IPS-NIHi7 (cell line): ENCODE results near the gene BLOC1S1.

Experiments
- DNase-seq: peaks from one replicate; pipeline ENCODE4 v3.0.0; 2012; ENCODE audit warnings: mixed read lengths; ENCODE audit errors: extremely low spot score

BLOC1S1 gene

DNA sequence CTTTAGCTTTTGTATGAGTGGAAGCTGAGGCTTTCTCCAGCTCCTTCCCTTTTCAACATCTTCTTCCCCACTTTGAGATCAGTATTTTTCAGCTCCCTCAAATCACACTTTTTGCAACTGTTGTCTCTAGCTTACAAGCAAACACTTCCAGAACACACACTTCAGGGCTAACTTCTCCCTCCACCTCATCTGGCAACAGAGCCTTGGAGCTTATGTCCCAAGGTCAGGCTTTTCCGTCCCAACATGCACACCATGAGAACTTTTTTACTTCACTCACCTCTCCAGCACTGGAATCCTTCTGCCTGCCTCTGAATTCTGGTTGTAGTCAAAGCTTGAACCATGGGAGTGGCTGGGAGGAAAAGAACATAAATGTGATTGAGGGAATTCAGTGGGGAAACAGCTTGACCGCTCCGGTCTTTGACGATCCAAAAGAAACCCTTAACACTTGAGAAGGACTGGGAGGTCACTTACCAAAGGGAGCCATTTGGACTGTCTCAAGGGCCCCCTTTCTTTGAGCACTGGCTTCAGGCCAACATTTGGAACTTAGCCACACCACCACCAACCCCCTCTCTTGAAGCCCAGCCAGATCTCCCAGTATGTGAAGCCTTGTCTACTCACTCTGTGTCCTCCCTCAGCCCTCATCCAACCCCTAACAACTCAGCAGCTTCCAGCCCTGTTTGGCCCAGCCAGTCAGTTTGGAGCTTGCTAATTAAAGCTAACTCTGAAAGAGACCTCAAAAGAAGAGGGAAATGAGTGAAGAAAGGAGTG, 3.9 kb upstream of the BLOC1S1 start:
- no peak for DNase-seq

DNA sequence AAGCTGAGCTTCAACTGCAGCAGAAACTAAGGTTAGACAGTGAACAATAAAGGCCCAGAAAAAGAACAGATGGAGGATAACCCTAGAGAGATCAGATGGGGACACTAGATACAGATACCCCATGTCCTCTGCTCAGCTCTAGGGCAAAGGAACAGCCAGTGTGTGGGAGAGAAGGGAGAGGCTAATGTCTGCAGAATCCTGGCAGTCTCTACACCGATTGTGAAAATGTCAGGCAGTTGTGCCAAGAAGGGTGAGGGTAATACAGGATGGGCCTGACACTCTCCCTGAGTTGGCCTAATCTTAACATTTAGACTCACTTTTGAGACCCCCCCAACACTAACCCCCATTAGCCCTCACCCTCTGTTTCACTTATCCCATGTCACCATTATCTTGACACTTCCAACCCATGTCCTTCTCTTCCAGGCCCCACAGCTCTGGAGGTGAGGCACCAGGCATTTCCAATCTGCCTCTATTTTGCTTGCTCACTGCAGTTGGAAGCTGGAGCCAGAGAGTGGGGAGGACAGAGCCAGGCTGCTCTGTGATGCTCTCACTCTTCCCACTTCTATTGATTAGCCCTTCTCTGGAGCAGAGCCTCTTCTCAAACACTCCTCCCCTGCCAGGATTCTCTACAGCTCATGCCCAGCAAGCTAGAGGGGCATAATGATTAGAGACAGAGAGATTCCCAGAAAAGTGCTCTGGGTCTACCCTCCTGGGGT, 3.0 kb upstream of the BLOC1S1 start:
- DNase-seq: no peak

DNA sequence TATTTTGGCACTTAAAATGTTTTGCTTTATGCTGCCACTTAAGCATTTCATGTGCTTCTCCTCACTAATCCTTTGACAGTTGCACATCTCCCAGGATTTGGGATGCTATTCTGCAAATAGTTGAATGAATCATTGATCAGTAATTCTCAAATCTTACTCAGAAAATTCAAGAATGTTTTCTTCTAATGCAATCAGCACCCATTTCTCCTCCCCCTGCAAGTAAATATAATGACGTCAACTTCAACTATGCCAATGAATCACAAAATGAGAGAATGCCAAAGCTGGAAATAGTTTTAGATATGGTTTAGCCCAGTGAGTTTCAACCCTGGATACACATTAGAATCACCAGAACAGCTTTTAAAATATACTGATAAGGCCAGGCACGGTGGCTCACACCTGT, 2.1 kb upstream of the BLOC1S1 start:
- DNase-seq: no peak

DNA sequence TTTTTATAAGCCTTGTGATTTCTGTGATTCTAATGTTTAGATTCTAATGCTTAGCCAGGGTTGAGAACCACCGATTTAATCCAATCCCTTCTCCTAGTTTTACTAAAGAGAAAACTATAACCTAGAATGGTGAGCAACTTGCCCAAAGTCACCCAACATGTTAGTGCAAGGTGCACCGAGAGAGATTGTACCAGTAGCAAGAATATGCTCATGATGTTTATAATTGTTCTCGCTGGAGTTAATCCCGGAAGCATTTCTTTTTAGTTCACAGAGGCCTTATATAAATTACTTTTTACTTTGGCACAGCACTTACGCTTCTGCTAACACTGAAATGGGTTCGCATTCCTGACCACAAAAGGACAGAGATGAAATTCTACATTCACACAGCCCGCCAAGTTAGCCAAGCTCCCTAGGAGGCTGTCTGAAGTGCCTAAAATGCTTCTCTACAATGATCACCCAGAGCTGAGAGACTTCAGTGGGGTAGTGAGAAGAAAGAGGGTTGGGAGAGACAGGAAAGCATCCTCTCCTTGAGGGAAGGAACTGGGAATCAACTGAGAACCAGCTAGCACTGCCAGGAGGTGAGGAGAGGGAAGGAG, 579 bp upstream of the BLOC1S1 start:
- no peak for DNase-seq

DNA sequence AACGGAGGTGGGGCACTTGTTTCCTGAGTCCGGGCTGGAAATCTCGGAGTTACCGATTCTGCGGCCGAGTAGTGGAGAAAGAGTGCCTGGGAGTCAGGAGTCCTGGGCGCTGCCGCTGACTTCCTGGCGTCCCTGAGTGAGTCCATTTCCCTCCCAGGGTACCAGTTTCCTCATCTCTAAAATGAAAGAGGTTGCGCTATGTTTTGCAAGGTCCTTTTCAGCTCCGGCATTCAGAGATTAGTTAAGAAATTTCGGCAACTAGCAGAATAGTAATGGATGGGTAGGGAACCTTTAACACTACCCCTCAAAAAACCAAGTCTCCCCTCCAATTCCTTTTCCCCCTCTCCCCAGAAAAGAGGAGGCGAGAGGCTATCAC, 724 bp downstream of the BLOC1S1 start:
- DNase-seq: no peak

DNA sequence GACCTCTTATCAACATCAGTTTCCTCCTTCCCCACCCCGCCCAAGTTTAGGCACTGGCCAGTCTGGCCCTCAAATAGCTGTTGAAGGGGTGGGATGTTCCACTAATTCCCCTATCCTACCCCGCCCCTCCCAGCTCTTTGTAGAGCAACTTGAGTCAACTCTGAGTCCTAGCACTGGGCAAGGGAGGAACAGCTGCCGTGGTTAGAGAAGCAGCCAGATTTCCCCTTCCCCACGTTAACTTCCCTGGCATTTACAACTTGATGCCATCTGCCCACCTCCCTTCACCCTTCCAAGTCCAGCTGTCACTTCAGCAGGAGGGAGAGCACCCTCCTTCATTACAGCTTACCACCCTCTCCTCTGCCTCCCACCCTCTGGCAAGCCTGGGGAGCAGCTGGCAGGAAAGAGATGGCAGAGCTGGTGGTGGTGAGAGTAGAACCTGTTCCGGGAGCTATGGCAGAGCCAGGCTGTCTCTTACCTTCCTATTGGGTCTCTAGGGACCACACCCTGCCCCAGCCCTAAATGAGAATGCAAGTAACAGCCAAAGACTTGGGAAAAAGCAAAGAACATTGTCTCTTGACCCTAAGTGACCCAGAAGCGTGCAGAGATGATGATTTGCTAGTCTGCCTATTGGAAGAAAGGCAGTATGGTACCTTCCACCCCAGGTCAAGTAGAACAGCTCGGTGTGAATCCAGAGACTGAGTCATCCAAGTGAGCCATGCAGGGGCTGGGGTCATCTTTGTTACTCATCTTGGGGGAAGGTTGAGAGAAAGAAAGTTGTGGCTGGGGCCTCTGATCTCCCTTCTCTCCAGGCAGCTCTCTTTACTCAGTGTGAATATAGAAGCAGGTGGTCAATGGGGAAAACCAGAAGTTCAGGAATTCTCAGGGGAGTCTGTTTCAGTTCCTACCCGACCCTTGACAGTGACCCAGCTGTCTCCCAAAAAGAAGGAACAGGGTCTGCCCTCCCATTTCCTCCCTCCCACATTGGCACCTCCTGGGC, 1.5 kb downstream of the BLOC1S1 start:
- DNase-seq: no peak

DNA sequence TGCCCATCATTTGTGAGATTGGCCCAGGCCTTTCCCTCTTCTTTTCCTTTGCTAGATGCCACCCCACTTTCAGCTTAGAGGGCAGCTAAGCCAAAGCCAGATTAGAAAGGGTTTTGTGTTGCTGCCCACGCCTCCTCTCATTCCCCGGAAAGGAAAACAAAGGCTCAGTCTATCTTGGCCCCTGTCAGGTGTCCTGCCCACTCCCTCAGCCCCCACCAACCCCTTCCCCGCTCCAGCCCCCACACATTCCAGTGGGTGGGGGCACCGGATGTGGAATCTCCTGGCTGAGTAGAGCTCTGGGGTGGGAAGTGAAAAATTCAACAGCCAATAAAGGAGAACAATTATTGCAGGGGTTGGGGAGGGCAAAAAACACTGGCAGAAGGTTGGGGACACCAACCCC, 2.2 kb downstream of the BLOC1S1 start:
- peak; percentile 55 for DNase-seq

DNA sequence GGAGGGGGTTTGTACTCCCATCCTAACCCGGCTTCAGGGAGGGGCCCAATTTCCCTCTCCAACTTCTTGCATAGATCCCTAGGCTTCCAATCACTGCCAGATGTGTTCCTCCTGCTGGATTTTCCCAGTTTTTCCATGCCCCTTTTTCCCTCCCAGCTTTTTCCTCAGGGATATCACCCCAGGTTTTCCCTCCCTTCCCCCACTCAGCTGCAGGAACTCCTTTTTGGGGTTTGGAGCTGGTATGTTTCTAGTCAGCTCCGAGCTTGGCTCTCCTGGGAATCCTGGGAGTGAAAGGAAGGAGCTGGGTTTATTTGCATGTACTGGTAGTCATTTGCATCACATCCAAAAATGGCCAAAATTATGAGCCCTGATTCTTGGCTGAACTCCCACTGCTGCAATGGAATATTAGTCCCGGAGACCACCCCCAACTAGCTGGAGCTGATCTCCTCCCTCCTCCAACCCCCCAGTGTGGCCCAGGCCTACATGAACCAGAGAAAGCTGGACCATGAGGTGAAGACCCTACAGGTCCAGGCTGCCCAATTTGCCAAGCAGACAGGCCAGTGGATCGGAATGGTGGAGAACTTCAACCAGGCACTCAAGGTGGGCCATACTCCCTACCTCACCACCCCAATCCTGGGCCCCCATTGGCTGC, 2.9 kb downstream of the BLOC1S1 start:
- DNase-seq: no peak

DNA sequence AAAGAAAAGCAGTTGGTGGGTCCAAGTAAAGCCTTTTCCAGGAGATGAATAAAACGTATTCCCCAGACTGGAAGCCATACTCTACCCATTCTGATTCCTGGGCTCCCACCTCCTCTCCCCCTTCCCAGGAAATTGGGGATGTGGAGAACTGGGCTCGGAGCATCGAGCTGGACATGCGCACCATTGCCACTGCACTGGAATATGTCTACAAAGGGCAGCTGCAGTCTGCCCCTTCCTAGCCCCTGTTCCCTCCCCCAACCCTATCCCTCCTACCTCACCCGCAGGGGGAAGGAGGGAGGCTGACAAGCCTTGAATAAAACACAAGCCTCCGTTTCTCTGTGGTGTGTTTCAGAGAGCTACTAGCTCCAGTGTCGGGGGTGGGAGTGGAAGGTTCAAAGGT, 3.5 kb downstream of the BLOC1S1 start:
- DNase-seq: no peak

DNA sequence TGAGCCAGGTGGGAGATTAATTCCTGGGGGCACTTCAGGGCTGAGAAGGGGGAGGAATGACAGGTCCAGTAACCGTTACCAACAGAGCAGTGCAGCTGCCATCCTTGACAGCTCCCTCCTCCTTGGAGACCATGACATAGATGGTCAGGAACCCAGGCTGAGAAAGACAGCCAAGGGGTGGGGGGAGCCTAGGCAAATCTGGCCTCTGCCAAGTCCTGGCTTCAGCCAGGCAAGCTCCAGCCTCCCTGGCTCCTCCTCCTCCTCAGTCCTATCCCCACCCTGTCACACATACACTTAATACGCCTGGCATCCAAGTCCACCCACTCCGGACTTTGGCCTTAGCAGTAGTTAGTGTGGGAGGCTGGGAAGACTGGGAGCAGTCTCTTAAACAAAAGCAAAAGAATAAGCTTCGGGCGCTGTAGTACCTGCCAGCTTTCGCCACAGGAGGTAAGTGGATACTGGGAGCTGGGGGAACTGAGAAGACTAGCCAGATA, 4.3 kb downstream of the BLOC1S1 start, which contains the start of gene RDH5:
TSS of gene RDH5 (plus strand) at position 323 of the 494 bp plus-strand sequence. CDS start 792 bp downstream, outside the sequence.
- no peak for DNase-seq

DNA sequence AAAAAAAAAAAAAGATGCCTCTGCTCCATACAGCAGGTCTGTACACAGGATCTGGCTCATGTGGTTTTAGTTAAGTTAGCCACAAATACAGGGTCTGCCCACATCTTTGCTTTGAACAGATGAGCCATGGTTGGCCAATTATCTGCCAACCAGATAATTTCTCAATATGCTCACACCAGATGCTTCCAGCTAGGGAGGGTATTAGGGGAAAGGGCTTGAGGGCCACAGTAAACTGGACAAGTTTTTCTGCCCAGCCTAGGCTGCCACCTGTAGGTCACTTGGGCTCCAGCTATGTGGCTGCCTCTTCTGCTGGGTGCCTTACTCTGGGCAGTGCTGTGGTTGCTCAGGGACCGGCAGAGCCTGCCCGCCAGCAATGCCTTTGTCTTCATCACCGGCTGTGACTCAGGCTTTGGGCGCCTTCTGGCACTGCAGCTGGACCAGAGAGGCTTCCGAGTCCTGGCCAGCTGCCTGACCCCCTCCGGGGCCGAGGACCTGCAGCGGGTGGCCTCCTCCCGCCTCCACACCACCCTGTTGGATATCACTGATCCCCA, 5.1 kb downstream of the BLOC1S1 start:
- peak; percentile 53 for DNase-seq

DNA sequence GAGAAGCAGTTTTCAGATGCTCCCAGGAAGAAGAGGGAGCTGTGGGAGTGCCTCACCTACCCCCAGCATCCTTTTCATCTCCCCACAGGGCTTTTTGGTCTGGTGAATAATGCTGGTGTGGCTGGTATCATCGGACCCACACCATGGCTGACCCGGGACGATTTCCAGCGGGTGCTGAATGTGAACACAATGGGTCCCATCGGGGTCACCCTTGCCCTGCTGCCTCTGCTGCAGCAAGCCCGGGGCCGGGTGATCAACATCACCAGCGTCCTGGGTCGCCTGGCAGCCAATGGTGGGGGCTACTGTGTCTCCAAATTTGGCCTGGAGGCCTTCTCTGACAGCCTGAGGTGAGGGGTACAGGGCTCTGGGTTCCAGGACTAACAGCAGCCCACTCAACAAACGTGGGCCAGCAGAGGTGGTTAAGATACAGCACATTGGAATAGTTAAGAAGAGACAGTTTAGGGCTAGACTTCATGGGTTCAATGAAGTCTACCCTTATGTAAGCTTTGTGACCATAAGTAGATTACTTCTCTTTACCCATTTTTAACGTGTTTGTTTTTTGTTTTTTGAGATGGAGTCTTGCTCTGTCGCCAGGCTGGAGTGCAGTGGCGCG, 5.9 kb downstream of the BLOC1S1 start:
- no peak for DNase-seq

DNA sequence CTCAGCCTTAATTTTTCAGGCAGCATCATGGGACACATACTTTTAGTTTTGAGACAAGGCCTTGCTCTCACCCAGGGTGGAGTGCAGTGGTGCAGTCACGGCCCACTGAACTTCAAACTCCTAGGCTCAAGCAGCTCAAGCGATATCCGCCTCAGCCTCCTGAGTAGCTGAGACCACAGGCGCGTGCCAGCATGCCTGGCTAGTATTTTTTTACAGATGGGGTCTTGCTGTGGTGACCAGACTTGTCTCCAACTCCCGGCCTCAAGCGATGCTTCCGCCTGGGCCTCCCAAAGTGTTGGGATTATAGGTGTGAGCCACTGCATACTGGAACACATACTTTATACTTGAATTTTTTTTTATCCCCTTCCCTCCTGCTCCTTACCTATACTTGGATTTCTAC, 7.1 kb downstream of the BLOC1S1 start:
- no peak for DNase-seq

DNA sequence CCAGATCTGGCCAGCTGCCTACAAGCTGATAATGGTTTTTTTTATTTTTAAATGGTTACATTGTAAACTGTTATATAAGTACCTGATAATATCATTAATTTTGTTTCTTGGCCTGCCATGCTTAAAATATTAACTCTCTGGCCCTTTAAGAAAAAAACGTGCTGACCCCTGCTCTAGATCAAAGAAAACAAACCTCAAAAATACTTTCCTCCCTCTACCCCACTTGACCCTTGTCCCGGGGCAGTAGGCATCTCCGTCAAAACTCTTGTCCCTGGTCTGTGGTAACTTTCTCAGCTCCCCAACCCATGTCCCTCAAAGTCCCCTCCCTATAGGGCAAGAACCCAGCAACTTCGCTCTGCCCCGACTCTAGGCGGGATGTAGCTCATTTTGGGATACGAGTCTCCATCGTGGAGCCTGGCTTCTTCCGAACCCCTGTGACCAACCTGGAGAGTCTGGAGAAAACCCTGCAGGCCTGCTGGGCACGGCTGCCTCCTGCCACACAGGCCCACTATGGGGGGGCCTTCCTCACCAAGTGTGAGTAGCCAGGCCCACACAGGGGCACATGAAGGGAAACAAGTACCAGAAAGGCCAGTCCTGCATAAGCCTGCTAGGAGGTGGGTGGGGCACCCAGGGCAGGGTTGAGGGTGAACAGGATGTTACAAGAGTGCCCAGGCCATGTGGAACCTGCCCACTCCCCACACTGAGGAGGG, 7.8 kb downstream of the BLOC1S1 start:
- DNase-seq: no peak

DNA sequence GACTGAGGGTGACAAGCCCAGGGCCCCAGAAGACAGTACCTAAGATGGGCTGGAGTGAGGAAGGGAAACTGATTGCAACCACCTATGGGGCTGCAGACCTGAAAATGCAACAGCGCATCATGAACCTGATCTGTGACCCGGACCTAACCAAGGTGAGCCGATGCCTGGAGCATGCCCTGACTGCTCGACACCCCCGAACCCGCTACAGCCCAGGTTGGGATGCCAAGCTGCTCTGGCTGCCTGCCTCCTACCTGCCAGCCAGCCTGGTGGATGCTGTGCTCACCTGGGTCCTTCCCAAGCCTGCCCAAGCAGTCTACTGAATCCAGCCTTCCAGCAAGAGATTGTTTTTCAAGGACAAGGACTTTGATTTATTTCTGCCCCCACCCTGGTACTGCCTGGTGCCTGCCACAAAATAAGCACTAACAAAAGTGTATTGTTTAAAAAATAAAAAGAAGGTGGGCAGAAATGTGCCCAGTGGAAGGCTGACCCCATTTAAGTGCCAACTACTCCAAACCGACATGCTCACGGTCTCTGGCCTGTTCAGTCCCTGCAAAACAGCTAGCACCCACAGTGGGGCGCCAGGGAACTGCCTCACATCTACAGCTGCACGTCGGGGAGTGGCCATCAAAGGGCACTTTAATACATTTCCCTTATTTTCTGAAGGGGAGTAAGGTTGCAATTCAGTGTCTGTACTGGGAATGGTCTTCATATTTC, 8.5 kb downstream of the BLOC1S1 start:
- DNase-seq: peak; percentile 46

DNA sequence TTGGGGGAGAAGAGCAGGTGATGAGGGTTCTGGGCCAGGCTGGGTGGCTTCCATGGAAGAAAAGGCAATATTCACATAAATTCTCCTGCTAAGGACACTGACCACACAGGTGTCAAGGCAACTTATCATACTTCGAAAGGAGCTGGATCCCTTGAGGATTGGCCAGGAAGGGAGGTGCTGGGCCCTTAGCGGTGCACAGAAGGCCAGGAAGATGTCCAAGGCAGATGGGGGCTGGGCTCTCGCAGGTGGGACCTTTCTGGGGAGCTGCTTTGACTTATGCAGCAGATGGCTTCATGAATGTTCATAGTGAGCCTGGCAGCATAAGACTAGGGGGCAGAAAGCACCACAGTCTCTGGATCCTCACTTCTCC, 9.1 kb downstream of the BLOC1S1 start:
- DNase-seq: no peak

DNA sequence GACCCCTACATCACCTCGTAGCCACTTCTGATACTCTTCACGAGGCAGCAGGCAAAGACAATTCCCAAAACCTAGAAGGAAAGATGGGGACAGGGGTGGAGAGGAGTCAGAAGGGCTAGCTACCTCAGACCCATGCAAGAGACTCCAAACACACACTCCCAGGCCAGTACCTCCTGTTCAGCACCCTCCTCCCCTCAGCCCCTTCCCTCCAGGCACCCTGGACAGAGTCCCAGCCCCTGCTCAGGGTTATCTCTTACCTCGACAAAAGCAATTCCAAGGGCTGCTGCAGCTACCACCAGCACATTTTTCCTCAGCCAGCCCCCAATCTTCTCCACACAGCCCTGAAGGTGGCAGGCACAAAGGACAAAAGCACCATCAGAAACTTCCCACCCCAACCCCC, 9.7 kb downstream of the BLOC1S1 start:
- DNase-seq: no peak

DNA sequence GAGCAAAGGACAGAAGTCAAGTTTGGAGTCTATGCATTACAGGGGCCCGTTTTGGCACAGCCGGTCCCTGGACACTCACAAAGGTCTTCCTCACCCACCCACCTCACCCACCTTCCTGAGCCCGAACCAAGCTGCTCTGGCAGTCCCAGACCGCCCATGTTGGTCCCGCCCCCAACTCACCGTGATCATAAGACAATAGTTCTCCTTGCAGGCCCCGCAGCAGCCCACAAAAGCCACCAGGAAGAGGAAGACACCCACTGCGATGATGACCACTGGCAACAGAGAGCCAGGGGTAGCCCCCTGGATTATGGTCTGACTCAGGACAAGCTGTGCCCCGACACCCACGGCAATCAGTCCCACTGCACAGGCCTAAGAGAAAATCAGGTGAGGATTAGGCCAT, 11.1 kb downstream of the BLOC1S1 start:
- DNase-seq: no peak

DNA sequence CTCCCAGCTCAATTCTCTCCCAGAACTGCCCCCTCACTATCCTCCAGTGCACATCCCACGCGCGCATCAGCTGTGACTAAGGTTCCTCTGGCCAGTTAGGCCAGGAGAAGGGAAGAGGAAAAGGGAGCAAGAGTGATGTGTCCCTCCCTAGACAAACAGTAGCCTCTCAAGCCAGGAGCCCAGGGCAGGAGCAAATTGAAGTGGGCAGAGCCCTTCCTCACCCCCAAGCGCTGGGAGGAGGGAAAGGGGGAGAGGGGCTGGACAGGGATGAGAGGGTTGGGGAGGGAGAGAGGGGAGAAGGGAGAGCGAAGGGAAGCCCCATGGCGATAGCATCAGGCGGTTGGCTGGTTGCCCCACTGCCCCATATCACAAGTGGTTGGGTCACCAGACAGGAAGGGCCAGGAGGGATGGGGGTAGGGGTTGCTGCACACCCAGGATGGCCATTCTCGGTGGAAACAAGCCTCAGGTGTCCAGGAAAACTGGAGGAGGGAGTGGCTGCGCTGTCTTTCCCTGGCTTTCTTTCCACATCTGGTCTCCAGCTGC, 11.9 kb downstream of the BLOC1S1 start:
- no peak for DNase-seq
